Measurements from ENCODE around the gene KIAA0586.

- TF ChIP-seq SP1 (CRISPR knock-in tag; conservative IDR thresholded peaks at IDR 0.05): no peak
- no peak for TF ChIP-seq TP53 (CRISPR knock-in tag; IDR thresholded peaks at IDR 0.05)
- no peak for TF ChIP-seq CREB1 (CRISPR knock-in tag; IDR thresholded peaks at IDR 0.05)
- no peak for TF ChIP-seq CTCF (IDR thresholded peaks at IDR 0.05)
- TF ChIP-seq NR1H2 (CRISPR knock-in tag; IDR thresholded peaks at IDR 0.05): no peak
- no peak for TF ChIP-seq MAX (CRISPR knock-in tag; IDR thresholded peaks at IDR 0.05)
- no peak for TF ChIP-seq FOXP4 (CRISPR knock-in tag; IDR thresholded peaks at IDR 0.05)
- no peak for TF ChIP-seq ESRRA (CRISPR knock-in tag; IDR thresholded peaks at IDR 0.05; ENCODE audit: borderline replicate concordance)
- TF ChIP-seq FOXK1 (CRISPR knock-in tag; IDR thresholded peaks at IDR 0.05): no peak
These were observed 136.5 kb downstream of the KIAA0586 start for GRCh38 chr14:58563978-58564377.
